K562 (cell line): ENCODE data around the gene TTC39B. TPM values are rescaled to one million over a fixed set of nuclear protein-coding genes. Genes with fewer than 3 reads are reported as not detected.

Experiments used
- ATAC-seq: fragments of 200-7000 bp; cut with Tn5 transposase; 3 replicates; pipeline ENCODE4 v1.9.1; 2020; ENCODE audit warnings: moderate library complexity
- BruUV-seq: library from RNA; stranded (reverse); fragments of 400-500 nt; replicated peaks from 2 replicates; lab custom pipeline; 2021; lab: Mats Ljungman, UMichigan
- CTCF ChIA-PET: fragments of 300-600 bp; formaldehyde crosslinking; extraction: SDS; loops from one replicate; lab custom pipeline; 2021; ENCODE audit warnings: low intra/inter-chr PET ratio; lab: Yijun Ruan, JAX
- POLR2A ChIA-PET: fragments of 300-600, 350-650 bp; sonication (Branson Sonifier 250); formaldehyde crosslinking; extraction: SDS; loops from one replicate; lab custom pipeline; 2021; ENCODE audit warnings: antibody characterized with exemption, inconsistent platforms; lab: Yijun Ruan, JAX
- DNase-seq, 4 experiments: peaks; one replicate each; pipeline versions ENCODE4 v3.0.0 to v3.0.0-alpha.2; 2011 to 2018; ENCODE audit warnings: low spot score in 3 of 4, mixed read lengths in 3 of 4; ENCODE audit errors: extremely low read depth in 1 of 4
- FAIRE-seq: peaks from 2 replicates; lab custom pipeline; 2011; peaks lifted over from hg19 to GRCh38; lab: Jason Lieb, UNC
- H2AFZ ChIP-seq: 2 replicates; pipeline ENCODE4 v1.6.0; 2011; ENCODE audit warnings: low read depth, low read length, control low read depth, inconsistent platforms
- H3K27ac ChIP-seq: fragments of 200-600 bp; 3 replicates; pipeline ENCODE4 v1.8.0; 2011; ENCODE audit warnings: low read depth, mild to moderate bottlenecking, control low read depth, inconsistent platforms, low read length, moderate library complexity, mixed read lengths; ENCODE audit errors: extremely low read depth
- H3K27me3 ChIP-seq, 2 experiments: fragments of 300-600 bp in 1 of 2; 2 replicates in 1 of 2; 3 replicates in 1 of 2; pipeline versions ENCODE4 v1.6.0 to v1.8.0; 2011; ENCODE audit warnings: inconsistent platforms in 2 of 2, low read length in 2 of 2, mild to moderate bottlenecking in 1 of 2, mixed read lengths in 1 of 2, moderate library complexity in 1 of 2; ENCODE audit not compliant: control insufficient read depth in 2 of 2, insufficient read depth in 2 of 2
- H3K36me3 ChIP-seq: fragments of 300-600 bp; 3 replicates; pipeline ENCODE4 v1.8.0; 2011; ENCODE audit warnings: mild to moderate bottlenecking, low read length, inconsistent platforms; ENCODE audit not compliant: control insufficient read depth, insufficient read depth
- H3K4me1 ChIP-seq, 2 experiments: fragments of 200-600 bp in 1 of 2; replicated peaks in 1 of 2; 2 replicates in 1 of 2; 3 replicates in 1 of 2; pipeline versions ENCODE4 v1.5.1 to v1.8.0; 2011; ENCODE audit warnings: inconsistent platforms in 2 of 2, low read length in 2 of 2, mild to moderate bottlenecking in 1 of 2, mixed read lengths in 1 of 2, moderate library complexity in 1 of 2; ENCODE audit not compliant: control insufficient read depth in 2 of 2, insufficient read depth in 2 of 2
- H3K4me2 ChIP-seq: 2 replicates; pipeline ENCODE4 v1.6.1; 2011; ENCODE audit warnings: low read length, control low read depth, inconsistent platforms, mixed read lengths; ENCODE audit not compliant: insufficient read depth
- H3K4me3 ChIP-seq: fragments of 200-600 bp; sonication (generic), shearing (Covaris generic); 2 replicates; pipeline ENCODE4 v1.5.1; 2016; ENCODE audit warnings: control low read depth, inconsistent platforms
- H3K79me2 ChIP-seq: fragments of 200-600 bp; 3 replicates; pipeline ENCODE4 v1.8.0; 2011; ENCODE audit warnings: low read length, inconsistent platforms; ENCODE audit not compliant: control insufficient read depth, insufficient read depth
- H3K9ac ChIP-seq, 2 experiments: 2 replicates each; pipeline versions ENCODE4 v1.6.0 to v1.6.1; 2011; ENCODE audit warnings: low read depth in 2 of 2, low read length in 2 of 2, control low read depth in 1 of 2, inconsistent platforms in 1 of 2, mild to moderate bottlenecking in 1 of 2, mixed read lengths in 1 of 2; ENCODE audit not compliant: insufficient read depth in 1 of 2
- H3K9me1 ChIP-seq: one replicate; pipeline ENCODE4 v1.6.0; 2011; ENCODE audit warnings: inconsistent platforms, mild to moderate bottlenecking, low read length, moderate library complexity; ENCODE audit not compliant: control insufficient read depth, insufficient read depth
- H3K9me3 ChIP-seq: replicated peaks from 2 replicates; pipeline ENCODE4 v1.5.1; 2011; ENCODE audit warnings: low read depth, low read length, inconsistent platforms; ENCODE audit not compliant: control insufficient read depth, insufficient read depth
- H4K20me1 ChIP-seq: replicated peaks from 2 replicates; pipeline ENCODE4 v1.6.1; 2011; ENCODE audit warnings: low read length, inconsistent platforms, mixed read lengths; ENCODE audit not compliant: control insufficient read depth, insufficient read depth
- CEBPG ChIP-seq, 3 experiments: fragments of 200-800 bp in 1 of 3; sonication (Bioruptor generic) in 1 of 3; sonication (generic) in 1 of 3; formaldehyde crosslinking in 1 of 3; IDR thresholded peaks in 2 of 3; conservative IDR thresholded peaks in 1 of 3; 2 replicates each; pipeline versions ENCODE4 v1.6.1 to v1.8.0; 2016 to 2022; ENCODE audit warnings: missing compliant biosample characterization in 2 of 3, missing genetic modification characterization in 2 of 3, mild to moderate bottlenecking in 1 of 3, missing genetic modification reagents in 1 of 3
- CHD2 ChIP-seq: IDR thresholded peaks from 2 replicates; pipeline ENCODE4 v1.6.1; 2011; ENCODE audit warnings: low read depth, low read length
- FOXP1 ChIP-seq: sonication (generic); formaldehyde crosslinking; IDR thresholded peaks from 2 replicates; pipeline ENCODE4 v1.8.0; 2022; ENCODE audit warnings: mild to moderate bottlenecking, missing genetic modification reagents
- HLTF ChIP-seq: fragments of 450-650 bp; IDR thresholded peaks from 2 replicates; pipeline ENCODE4 v1.6.1; 2016
- KLF16 ChIP-seq: IDR thresholded peaks from 2 replicates; pipeline ENCODE4 v1.6.1; 2016; ENCODE audit warnings: antibody characterized with exemption
- NR1H2 ChIP-seq: sonication (generic); formaldehyde crosslinking; IDR thresholded peaks from 2 replicates; pipeline ENCODE4 v1.4.0; 2020; ENCODE audit warnings: mild to moderate bottlenecking, missing genetic modification reagents
- RBM17 ChIP-seq: fragments of 200-400 bp; formaldehyde crosslinking; IDR thresholded peaks from 2 replicates; pipeline ENCODE4 v1.6.1; 2017; ENCODE audit warnings: low read depth, mild to moderate bottlenecking, low read length, borderline replicate concordance
- ZNF143 ChIP-seq: sonication (generic); formaldehyde crosslinking; IDR thresholded peaks from 2 replicates; pipeline ENCODE4 v1.9.0; 2022; ENCODE audit warnings: mild to moderate bottlenecking, missing genetic modification reagents
- ZNF165 ChIP-seq: fragments of 250-450 bp; sonication (Bioruptor Pico); IDR thresholded peaks from 2 replicates; pipeline ENCODE4 v1.4.0; 2020; ENCODE audit warnings: borderline replicate concordance
- ZNF347 ChIP-seq: fragments of 450-650 bp; formaldehyde crosslinking; IDR thresholded peaks from 2 replicates; pipeline ENCODE4 v1.4.0; 2020; ENCODE audit warnings: low read depth, mild to moderate bottlenecking, moderate library complexity
- ZNF41 ChIP-seq: fragments of 250-450 bp; sonication (Bioruptor Pico); conservative IDR thresholded peaks from 2 replicates; pipeline ENCODE4 v1.4.0; 2020; ENCODE audit warnings: mild to moderate bottlenecking
- ZNF589 ChIP-seq: fragments of 200-800 bp; sonication (Bioruptor generic); IDR thresholded peaks from 2 replicates; pipeline ENCODE4 v1.6.1; 2016; ENCODE audit warnings: low read depth, missing genetic modification characterization, missing compliant biosample characterization
- WGBS: fragments of 100-300 bp; shearing (Covaris generic); methylation state at CpG from one replicate; pipeline ENCODE4 v1.1.6; 2016; ENCODE audit warnings: low coverage, mixed read lengths; ENCODE audit not compliant: insufficient coverage; ENCODE audit errors: missing lambda C conversion rate; 5-methylcytosine and 5-hydroxymethylcytosine counted together
- in situ Hi-C: fragments of 300-500 bp; cut with MboI; formaldehyde crosslinking; loops from 4 replicates; pipeline ENCODE4 v1.15.0; 2018; ENCODE audit warnings: inconsistent platforms, mixed read lengths
- intact Hi-C: fragments of 100-400 bp; cut with micrococcal nuclease; formaldehyde crosslinking; loops from 2 replicates; pipeline ENCODE4 v1.14.2; 2022
- polyA plus RNA-seq, 8 experiments: library from polyadenylated mRNA; depleted of rRNA in 4 of 8; stranded (reverse) in 5 of 8; unstranded in 3 of 8; fragments of >200 nt; fragmentation: Nextera tagmentation in 2 of 8; fragmentation: Illumina TruSeq in 1 of 8; extraction: Ambion mirVana in 2 of 8; extraction: Trizol in 1 of 8; gene quantifications; 2 replicates each; pipeline versions ENCODE4 v1.2.1 to v1.2.3, GENCODE V29; 2011 to 2014; ENCODE audit warnings: inconsistent platforms in 1 of 8, missing spikeins in 1 of 8
- total RNA-seq, 7 experiments: library from RNA; depleted of rRNA in 6 of 7; stranded (reverse); fragments of >200 nt in 6 of 7; fragmentation: Illumina TruSeq in 2 of 7; extraction: Trizol in 2 of 7; gene quantifications; 2 replicates each; pipeline versions ENCODE4 v1.2.1 to v1.2.3, GENCODE V29; 2011 to 2021; ENCODE audit warnings: low replicate concordance in 1 of 7

TTC39B gene
- total and polyA plus RNA-seq, 9 of the 15 experiments (the other 6 are each of a cell fraction or from before 2014, with no cell fraction given) = 0.32 to 1.2 (median 0.95) TPM

DNA sequence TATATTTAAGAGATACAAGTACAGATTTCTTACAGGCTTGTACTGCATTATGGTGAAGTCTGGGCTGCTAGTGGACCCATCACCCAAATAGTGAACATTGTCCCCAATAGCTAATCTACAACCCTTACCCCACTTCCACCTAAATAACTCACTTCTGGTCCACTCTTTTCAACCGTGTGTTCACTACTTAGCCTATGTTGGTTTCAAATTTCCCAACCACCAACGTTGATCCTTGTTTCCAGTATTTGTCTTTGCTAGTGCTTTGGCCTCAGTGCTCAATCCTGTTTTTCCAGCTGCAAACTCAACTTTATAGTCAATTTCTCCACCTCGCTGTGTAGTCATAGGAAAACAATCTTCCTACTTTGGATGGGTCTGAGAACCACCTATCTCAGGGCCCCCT lies 45.3 kb upstream of the TTC39B start:
- ATAC-seq = no peak
- Histone ChIP-seq H4K20me1 (no peaks in the 10 kb centered on the region), H3K9ac (no peak overlapping the region), H3K79me2 (no peaks in the 10 kb centered on the region), H3K9me3 (no peaks in the 10 kb centered on the region), H3K4me3 (no peak overlapping the region), H3K27me3 (no peaks in the 10 kb centered on the region; a peak in 1 of 5 replicates), H3K27ac (no peak overlapping the region), H3K4me1 (no peaks in the 10 kb centered on the region; a peak in 1 of 5 replicates), H3K36me3 (no peaks in the 10 kb centered on the region), H3K4me2 (no peak overlapping the region), H2AFZ (no peak overlapping the region), H3K9me1 (no peaks in the 10 kb centered on the region)
- ChIA-PET POLR2A (interaction anchor here (0.7 kb wide), 1 partner anchor 13 kb away, joined by 3 read pairs; no protein-coding TSS in a partner anchor), CTCF (no interaction called here)
- intact Hi-C loops (no loop called here), in situ Hi-C loops (no loop called here)
- no peak for FAIRE-seq
- DNase-seq = no peak
- TF ChIP-seq CEBPG (CRISPR knock-in tag; IDR thresholded peaks at IDR 0.05) = no peak
- no peak for TF ChIP-seq CEBPG (tag; conservative IDR thresholded peaks at IDR 0.05 in 1 of 2, IDR thresholded peaks at IDR 0.05 in 1 of 2)
- no peak for TF ChIP-seq KLF16
- no peak for TF ChIP-seq ZNF165 (CRISPR knock-in tag)
- no peak for TF ChIP-seq ZNF347 (CRISPR knock-in tag)
- TF ChIP-seq ZNF589 (CRISPR knock-in tag) = no peak
- no peak for TF ChIP-seq ZNF41
- no peak for TF ChIP-seq FOXP1 (CRISPR knock-in tag)
- no peak for TF ChIP-seq ZNF143 (CRISPR knock-in tag)
- TF ChIP-seq NR1H2 (CRISPR knock-in tag) = no peak
- no peak for TF ChIP-seq RBM17
- no peak for TF ChIP-seq CHD2
- no peak for TF ChIP-seq HLTF
- no TSS peak for BruUV-seq
- WGBS = 0% methylated on average over 2 of the region's 3 CpGs
